HL-60/S4 treated with phorbol 12-myristate 13-acetate at 8.2 ng/mL for 4 days and 3 days (cell line): Measurements from ENCODE around the gene IL20.

Experiments
- in situ Hi-C: fragments of 300-500 bp; cut with MboI; formaldehyde crosslinking; loops from 2 replicates; pipeline ENCODE4 v1.15.0; 2022; ENCODE audit warnings: low sequenced_read_pairs

Gene IL20

DNA sequence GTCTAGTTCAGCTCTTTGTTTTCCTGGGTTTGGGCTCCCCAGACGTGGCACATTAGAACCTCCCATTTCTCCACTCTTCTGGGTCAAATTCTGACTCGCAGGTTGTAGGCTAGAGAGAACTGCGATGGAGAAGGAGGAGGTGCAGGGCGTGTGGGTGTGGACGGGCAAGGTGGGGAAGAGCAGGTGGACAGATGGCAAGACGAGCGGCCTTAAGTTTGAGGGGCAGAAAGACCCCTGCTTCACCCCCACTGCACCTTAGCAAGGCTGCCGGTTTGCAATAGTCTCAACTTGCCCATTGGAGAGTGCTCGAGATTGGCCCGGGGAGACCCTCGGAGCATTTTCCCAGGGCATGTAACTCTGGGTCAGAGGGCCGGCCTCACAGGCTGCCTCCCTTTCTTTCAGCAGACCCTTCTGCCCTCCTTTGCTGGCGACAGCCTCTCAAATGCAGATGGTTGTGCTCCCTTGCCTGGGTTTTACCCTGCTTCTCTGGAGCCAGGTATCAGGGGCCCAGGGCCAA lies 33.5 kb downstream of the IL20 start:
- in situ Hi-C loops: no loop called here

DNA sequence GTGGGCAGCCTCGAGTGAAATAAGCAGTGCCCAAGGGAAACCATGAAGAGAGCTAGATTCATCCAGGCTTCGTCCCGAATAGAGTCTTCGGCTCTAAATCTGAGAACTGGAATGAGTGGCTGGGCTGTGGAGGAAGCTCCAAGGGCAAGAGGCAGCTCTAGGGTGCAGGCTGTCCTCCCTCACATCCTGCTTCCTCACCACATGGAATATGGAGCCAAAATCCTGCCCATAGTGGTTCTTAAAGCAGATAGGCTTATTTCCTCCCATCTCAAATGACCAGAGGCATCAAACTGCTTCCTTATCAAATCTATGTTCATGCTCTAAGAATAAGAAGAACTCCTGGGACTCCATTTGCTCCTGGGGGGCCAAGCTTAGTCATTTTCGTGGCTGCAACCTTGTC lies 34.3 kb downstream of the IL20 start:
- in situ Hi-C loops: loop anchor here (25.0 kb wide), 1 partner anchor 162 kb away; no protein-coding TSS in a partner anchor

DNA sequence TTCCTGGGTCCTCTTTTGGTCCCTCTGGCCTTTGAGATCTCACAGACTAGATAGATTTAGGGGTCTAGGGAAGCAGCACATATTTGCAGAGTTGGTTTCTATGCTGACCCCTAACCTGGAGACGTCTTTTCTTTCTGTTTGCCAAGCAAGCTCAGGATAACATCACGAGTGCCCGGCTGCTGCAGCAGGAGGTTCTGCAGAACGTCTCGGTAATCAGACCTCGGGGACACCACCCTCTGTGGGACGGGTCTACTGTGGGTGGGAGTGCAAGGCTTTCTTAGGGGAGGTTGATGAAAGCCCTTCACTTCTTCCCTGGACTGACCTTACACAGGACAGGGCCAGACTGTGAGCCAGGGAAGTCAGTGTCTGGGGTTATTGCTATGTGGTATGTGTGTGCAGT lies 34.7 kb downstream of the IL20 start:
- in situ Hi-C loops: loop anchor here (25.0 kb wide), 1 partner anchor 163 kb away; no protein-coding TSS in a partner anchor

DNA sequence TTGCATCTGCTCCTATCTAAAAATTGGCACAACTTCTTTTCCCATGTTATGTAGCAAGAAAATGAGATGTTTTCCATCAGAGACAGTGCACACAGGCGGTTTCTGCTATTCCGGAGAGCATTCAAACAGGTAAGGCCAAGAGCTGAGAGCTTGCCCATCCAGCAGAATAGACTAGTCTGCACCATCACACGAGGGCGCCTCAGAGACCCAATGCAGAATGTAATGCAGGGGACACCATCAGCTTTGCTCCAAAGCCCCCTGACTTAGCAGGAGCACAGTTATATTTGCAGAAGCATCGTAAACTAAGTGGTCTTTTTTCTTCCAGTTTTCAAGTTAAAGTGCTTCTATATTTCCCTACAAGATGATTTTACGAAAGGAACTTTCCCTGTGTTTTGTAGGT lies 36.5 kb downstream of the IL20 start:
- in situ Hi-C loops: loop anchor here (25.0 kb wide), 1 partner anchor 165 kb away; no protein-coding TSS in a partner anchor

DNA sequence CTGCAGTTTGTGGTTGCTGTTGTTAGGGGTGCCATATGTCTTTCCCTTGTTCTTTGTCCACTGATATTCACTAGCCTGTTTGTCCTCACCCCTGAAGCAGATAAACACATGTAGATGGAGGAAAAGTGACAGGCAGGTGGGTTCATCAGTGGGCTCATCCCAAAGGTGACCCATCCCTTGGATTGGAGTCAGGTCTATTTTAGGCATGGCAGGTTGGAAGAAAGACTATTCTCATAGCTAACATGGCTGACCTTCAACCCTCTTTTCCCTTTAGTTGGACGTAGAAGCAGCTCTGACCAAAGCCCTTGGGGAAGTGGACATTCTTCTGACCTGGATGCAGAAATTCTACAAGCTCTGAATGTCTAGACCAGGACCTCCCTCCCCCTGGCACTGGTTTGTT lies 37.3 kb downstream of the IL20 start:
- in situ Hi-C loops: loop anchor here (25.0 kb wide), 1 partner anchor 165 kb away; no protein-coding TSS in a partner anchor

DNA sequence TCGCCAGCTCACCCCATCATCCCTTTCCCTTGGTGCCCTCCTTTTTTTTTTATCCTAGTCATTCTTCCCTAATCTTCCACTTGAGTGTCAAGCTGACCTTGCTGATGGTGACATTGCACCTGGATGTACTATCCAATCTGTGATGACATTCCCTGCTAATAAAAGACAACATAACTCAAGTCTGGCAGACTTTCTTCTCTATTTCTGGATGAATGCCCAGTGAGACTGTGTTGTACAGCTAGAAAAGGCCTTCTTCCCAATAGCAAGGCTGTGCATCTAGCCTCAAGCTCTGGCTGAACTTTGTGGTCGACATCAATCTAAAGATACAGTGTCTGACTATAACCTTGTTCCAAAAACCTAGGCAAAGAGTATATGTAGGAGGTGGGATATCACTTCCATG lies 38.3 kb downstream of the IL20 start:
- in situ Hi-C loops: loop anchor here (25.0 kb wide), 1 partner anchor 166 kb away; no protein-coding TSS in a partner anchor

DNA sequence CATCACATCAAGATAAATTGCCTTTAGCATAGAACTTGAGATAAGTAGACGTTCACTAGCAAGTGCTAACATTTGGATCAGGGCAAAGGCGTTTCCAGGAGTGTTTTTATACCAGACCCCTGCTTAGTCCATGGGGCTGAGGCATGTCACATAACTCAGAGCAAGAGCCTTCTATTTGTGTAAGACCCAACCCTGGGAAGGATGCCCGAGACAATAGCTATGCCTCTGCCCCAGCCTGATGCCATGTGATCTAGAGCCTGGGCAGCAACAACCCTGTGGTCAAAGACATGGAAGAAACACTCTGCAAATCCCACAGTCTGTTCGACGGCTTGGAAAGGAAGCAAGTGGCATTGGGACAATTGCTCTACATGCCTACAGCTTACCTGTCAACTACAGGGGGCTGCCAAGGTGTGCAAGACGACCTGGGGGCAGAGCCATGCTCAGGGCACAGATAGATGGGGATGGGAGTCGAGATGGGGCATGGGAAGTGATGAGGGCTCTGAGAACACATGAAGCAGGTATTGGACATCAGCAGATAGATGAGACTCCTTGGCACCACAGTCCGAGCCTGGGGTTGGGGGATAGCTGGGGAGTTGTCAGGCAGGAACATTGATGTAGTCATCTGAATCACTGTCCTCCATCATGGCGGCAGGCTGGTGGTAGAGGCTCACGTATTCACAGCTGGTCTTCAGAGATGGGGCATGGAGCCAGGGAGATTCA lies 39.2 kb downstream of the IL20 start:
- in situ Hi-C loops: loop anchor here (25.0 kb wide), 1 partner anchor 167 kb away; no protein-coding TSS in a partner anchor

DNA sequence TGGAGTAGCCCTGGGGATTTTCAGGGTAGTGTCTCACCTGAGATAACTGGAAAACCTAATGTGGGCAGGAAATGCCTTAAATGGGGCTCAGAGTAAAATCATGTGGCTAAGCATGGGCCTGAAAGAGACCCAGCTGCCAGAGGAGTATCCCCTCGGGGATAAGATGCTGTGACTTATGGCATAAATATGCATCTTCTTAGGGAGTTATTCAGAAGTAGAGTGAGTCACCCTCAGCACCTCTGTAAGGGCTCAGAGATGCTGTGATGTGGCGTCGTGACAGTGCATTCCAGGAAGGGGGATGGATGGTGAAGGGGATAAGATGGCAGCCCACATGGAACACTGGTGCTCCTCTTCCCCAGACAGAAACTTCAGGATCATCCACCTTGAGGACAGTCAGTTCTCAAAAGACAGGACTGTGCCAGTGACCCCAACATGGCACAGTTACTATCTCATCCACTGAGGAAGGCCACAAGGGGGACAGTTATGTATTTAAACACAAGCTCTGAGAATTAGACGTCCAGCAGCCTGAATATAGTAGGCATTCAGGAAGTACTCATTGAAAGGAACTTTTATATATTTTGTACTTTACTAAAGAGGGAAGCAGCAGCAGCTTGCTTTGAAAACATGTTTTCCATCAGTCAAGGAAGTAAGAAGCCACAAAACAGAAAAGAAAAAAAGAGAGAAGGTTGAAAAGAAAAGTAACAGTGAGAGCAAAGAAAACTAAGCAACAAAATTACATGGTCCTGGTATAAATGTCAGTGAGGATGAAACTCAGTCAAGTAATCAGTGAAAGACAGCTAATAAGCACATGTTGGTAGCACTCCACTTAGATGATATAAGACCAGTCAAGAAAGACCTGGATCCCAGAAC lies 40.1 kb downstream of the IL20 start:
- in situ Hi-C loops: loop anchor here (25.0 kb wide), 1 partner anchor 168 kb away; no protein-coding TSS in a partner anchor

DNA sequence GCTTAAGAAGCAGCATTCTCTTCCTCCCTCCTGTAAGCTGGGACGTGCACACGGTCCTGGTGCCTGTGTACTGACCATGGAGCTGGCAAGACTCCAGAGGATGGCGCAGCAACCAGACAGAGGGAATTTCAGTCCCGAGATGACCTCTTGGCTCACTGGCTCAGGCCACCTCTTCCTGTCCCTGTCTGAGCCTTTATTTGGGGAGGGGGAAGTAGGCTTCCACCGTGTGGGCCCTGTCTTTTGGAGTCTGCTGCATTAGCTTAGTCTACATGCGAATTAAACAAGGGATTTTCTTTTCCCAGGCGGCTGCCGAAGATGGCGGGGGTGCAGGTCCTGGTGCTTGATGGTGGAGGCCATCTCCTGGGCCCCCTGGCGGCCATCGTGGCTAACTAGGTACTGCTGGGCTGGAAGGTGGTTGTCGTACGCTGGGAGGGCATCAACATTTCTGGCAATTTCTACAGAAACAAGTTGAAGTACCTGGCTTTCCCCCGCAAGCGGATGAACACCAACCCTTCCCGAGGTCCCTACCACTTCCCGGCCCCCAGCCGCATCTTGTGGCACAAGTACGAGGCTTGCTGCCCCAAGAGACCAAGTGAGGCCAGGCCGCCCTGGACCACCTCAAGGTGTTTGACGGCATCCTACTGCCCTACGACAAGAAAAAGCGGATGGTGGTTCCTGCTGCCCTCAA lies 42.0 kb downstream of the IL20 start:
- in situ Hi-C loops: loop anchor here (25.0 kb wide), 1 partner anchor 170 kb away; no protein-coding TSS in a partner anchor

DNA sequence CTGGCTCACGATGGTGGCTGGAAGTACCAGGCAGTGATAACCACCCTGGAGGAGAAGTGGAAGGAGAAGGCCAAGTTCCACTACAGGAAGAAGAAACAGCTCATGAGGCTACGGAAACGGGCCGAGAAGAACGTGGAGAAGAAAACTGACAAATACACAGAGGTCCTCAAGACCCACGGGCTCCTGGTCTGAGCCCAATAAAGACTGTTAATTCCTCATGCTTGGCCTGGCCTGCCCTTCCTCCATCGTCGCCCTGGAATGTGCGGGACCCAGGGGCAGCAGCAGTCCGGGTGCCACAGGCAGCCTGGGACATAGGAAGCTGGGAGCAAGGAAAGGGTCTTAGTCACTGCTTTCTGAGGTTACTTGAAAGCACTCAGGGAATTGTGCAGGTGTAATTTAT lies 42.6 kb downstream of the IL20 start:
- in situ Hi-C loops: loop anchor here (25.0 kb wide), 1 partner anchor 171 kb away; no protein-coding TSS in a partner anchor

DNA sequence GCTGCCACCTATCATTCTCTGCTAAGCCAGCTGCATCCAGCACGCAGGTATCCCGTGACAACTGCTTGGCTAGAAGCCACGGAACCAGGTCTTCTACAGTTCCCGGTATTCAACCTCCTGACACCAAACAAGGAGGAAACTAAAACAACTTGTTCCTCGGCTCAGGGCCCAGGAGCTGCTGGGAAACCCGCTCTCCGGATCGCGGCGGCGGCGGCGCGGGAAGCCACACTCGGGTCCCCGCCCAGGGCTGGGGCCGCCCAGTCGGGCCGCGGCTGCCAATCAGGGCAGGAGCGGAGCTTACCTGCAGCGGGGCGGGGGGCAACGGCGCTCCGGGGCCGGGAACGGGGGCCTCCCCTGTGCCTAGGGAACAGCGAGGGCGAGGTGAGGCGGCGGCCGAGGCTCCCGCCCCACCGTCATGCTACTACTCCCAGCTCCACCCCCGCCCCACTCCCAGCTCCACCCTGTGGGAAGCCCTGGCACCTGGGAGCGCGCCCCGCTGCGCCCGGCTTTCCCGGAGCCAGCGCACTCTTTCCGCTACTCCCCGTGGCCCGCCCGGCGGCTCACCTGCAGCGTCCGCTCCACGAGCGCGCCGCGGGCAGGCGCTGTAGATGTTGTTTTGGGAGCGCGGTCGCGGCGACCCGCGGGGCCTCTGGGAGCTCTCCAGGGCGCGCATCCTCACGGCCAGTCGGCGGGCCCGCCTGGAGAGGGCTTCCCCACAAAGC lies 43.9 kb downstream of the IL20 start:
- in situ Hi-C loops: loop anchor here (25.0 kb wide), 1 partner anchor 172 kb away; no protein-coding TSS in a partner anchor

DNA sequence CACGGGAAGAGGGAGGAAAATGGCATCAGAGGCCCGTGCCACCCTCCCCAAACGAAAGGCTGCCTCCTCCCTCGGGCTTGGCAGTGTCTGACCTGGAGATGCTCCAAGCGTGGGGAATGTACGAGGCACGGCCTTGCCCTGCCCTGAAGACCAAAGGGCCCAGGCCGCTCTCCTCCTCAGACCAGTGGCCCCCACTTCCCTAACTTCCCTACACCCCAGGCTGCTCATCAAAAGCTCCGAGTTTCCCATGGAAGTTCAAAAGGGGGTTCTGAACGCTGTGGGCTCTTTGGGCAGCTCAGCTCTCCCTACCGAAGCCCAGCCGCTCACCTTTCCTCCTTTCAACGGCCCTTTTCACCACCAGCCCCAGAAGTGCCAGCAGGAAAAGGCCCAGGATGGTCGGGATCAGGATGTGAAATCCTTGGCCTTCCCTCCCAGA lies 44.5 kb downstream of the IL20 start:
- in situ Hi-C loops: loop anchor here (25.0 kb wide), 1 partner anchor 173 kb away; no protein-coding TSS in a partner anchor

DNA sequence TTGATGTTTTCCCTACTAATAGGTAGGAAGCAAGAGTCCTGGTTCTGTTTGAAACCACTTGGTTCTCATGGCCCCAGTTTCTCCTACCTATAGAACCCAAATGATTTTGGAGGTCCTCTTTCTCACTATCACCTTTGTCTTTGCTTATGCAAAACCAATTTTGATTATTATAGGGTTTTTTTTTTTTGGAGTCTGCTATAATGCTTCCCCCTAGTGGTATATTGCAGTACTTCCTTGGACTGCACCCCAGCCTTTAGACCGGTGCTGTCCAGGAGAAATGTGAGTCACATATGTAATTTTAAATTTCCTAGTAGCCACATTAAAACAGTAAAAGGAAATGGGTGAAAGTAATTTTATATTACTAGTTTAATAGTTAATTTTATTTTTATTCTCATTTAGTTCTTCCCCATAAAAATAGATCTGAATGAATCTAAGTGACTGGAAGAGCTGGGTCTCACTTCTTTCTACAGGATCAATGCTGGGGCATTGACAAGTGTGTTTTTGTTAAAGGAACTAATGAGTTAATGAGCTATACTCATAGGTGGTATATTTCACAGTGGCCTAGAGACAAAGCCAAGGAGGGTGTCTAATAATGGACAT lies 45.7 kb downstream of the IL20 start:
- in situ Hi-C loops: loop anchor here (25.0 kb wide), 1 partner anchor 174 kb away; no protein-coding TSS in a partner anchor

DNA sequence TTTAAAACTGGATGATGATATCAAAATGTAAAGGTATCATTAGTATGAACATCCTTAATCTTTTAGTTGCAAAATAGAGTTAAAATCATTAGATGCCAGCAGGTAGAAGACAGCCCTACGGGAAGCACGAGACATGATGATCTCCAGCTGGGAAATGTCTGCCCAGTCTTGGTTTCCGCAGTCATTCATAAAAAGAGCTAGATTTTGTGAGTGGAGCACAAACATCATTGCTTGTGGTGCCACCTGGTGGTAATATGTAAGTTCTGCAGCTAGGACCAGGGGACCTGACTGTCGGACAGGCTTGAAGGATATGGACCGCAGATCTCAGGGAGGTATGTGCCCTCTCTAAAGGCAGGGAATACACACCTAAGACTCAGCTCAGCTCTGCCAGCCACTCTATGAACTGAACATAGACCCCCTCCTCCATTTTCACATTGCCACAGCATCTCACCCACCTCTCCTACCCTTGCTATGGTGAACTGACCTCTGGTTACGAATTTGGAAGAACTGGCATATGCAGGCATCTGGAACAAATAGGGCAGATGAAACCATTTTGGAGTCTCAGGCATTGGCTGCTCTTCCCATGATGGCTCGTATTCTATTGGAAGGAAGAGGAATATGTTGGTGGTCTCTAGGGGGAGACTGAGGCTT lies 47.1 kb downstream of the IL20 start:
- in situ Hi-C loops: loop anchor here (25.0 kb wide), 1 partner anchor 175 kb away; no protein-coding TSS in a partner anchor

DNA sequence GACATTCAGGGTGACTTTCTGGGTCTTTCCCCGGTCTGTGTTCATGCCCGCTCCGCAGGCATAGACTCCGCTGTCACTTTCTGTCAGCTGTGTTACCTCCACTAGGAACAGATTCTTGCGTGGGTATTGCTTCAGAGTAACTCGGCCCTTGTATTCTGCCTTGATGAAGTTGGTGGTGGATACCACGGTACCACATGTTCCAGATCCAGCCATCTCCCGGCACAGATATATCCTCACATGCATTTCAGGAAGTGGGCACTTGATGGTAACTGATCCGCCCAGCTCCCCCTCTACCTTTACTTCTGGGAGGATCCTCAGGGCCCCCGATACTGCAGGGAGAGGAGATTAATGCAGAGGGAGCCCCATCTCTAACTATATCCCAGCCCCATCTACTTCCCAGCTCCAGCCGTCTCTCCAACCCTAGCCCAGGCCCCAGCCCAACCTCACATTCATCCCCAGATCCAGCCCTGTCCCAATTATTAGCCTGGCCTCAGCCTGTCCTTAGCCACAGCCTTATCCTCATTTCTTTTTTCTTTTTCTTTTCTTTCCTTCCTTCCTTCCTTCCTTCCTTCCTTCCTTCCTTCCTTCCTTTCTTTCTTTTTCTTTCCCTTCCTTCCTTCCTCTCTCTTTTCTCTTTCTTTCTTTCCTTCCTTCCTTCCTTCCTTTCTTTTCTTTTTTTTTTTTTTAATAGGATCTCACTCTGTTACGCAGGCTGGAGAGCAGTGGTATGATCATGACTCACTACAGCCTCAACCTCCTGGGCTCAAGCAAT lies 48.5 kb downstream of the IL20 start:
- in situ Hi-C loops: loop anchor here (25.0 kb wide), 1 partner anchor 177 kb away; no protein-coding TSS in a partner anchor

DNA sequence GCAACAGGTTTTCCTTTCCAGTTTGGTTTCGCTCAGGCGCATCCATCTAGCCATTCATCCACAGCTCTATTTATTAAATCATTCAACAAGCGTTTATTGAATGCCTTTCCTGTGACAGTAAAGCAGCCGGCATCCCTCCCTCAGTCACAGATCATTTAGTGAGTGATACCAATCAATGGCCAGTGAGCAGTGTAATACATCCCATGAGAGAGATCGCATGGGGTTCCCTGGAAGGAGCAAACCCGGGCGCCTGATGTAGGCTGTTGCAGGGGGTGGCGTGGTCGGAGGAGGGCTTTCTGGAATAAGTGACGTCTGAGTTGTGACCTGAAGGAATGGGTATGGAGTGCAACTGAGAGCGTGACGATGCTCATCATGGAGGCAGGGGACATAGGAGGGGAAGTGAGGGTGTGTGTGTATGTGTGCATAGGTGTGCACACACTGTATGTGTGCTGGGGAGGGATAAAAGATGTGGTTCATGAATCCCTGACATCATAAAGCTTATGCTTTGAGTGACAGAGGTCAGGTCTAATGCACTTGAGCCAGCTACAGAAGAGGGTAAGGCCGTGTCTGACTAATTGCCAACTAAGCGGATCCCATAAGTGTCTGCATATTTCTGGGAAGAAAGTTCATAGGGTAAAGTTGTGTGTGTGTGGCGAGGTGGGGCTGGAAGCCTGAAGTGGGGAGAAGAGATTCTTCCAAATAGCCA lies 49.8 kb downstream of the IL20 start:
- in situ Hi-C loops: loop anchor here (25.0 kb wide), 1 partner anchor 178 kb away; no protein-coding TSS in a partner anchor
